GM12873 (cell line): Measurements from ENCODE around the gene COPZ2.

Experiments used
- TF ChIP-seq, protein P1 (sequence below): IDR thresholded peaks from 2 replicates; pipeline ENCODE4 v1.5.1; 2012; ENCODE audit warnings: low read depth, mild to moderate bottlenecking, moderate library complexity, low read length, control low read depth; ENCODE audit not compliant: insufficient read depth; ENCODE audit errors: missing control alignments

The COPZ2 gene, protein sequence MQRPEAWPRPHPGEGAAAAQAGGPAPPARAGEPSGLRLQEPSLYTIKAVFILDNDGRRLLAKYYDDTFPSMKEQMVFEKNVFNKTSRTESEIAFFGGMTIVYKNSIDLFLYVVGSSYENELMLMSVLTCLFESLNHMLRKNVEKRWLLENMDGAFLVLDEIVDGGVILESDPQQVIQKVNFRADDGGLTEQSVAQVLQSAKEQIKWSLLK

DNA sequence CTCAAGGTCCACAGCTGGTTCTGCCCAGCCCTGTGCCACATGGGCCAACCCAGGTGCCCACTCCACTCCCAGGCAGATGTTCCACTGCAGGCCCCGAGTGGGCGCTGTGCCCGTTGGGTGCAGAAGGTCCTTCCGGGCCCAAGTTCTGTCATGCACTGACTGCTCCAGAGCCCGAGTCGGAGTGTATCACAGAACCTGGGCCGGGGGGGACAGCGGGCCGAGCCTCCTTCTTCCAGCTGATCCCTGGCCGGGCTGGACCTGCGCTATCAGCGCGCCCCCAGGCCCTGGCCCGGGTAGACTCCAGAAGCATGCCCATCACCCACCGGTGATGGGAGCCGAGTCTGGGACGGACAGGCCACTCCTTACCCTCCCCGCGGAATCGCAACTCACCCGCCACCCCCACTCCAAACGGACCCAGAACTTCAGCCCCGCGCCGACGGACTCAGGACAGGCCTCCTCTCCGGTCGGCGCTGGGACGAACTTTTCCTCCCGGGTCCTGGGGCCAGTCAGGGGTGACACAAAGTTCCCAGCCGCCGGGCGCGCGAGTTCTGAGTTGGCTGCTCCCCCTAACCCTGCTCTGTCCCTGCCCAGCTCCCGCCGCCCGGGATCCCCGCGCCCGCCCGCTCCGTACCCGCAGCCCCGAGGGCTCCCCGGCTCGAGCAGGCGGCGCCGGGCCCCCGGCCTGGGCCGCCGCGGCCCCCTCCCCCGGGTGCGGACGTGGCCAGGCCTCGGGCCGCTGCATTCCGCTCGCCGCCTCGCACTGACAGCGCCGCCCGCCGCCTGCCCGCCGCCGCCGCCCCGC lies at the start of gene COPZ2:
COPZ2 (minus strand) TSS at position 762 of the 802 bp plus-strand sequence; CDS start at position 742, 20 bp downstream.
- TF ChIP-seq, protein P1, sequence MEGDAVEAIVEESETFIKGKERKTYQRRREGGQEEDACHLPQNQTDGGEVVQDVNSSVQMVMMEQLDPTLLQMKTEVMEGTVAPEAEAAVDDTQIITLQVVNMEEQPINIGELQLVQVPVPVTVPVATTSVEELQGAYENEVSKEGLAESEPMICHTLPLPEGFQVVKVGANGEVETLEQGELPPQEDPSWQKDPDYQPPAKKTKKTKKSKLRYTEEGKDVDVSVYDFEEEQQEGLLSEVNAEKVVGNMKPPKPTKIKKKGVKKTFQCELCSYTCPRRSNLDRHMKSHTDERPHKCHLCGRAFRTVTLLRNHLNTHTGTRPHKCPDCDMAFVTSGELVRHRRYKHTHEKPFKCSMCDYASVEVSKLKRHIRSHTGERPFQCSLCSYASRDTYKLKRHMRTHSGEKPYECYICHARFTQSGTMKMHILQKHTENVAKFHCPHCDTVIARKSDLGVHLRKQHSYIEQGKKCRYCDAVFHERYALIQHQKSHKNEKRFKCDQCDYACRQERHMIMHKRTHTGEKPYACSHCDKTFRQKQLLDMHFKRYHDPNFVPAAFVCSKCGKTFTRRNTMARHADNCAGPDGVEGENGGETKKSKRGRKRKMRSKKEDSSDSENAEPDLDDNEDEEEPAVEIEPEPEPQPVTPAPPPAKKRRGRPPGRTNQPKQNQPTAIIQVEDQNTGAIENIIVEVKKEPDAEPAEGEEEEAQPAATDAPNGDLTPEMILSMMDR, result peak; percentile 85

- TF ChIP-seq, protein P1, result no peak
Measured at GRCh38 chr17:48084932-48085331, 47.3 kb upstream of the COPZ2 start.

- TF ChIP-seq, protein P1, result no peak
Measured at GRCh38 chr17:48081858-48082257, 44.3 kb upstream of the COPZ2 start.

- TF ChIP-seq, protein P1, result peak; percentile 74
Measured at GRCh38 chr17:48074322-48075081, 36.9 kb upstream of the COPZ2 start.

GRCh38 chr17:48071654-48072053 lies 34.1 kb upstream of the COPZ2 start:
- TF ChIP-seq, protein P1, result no peak

- TF ChIP-seq, protein P1, result no peak
Measured at GRCh38 chr17:48070195-48070594, 32.6 kb upstream of the COPZ2 start.

DNA sequence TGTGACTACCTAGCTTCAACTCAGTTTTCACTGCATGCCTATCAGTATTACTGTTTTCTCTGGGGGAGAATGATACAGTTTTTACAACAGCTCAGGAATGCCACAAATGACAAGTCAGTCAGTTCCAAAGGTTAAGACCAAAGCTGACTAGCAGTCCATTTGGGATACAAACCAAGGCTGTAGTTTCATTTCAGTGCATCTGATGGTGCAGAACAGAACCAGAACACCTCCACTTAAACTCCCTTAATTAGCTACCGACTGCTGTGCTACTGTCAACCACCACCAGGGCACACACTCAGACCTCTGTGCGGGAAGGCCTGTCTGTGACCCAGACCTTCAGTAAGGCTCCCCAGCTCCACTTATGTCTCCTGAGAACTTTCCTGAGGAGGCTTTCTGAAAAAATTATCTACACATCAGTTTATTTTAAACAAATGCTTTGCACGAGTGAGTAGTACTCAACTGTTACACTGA lies 30.9 kb upstream of the COPZ2 start:
- TF ChIP-seq, protein P1, result peak; percentile 58
